HepG2 (cell line): ENCODE results near the gene KCNIP4. TPM values are rescaled to one million over a fixed set of nuclear protein-coding genes. Genes with fewer than 3 reads are reported as not detected.

ENCODE experiments used
- ATAC-seq: fragments of 200-7000 bp; cut with Tn5 transposase; 3 replicates; pipeline ENCODE4 v1.9.1; 2020; ENCODE audit warnings: mild to moderate bottlenecking, moderate library complexity
- BruUV-seq: library from RNA; stranded (reverse); fragments of 400-500 nt; replicated peaks from 2 replicates; lab custom pipeline; 2021; lab: Mats Ljungman, UMichigan
- CTCF ChIA-PET: fragments of 300-600 bp; formaldehyde crosslinking; extraction: SDS; loops from one replicate; lab custom pipeline; 2021; ENCODE audit warnings: low total read pairs, inconsistent platforms, low intra/inter-chr PET ratio; lab: Yijun Ruan, JAX
- POLR2A ChIA-PET: fragments of 350-600 bp; sonication (Branson Sonifier 250); formaldehyde crosslinking; loops from one replicate; lab custom pipeline; 2020; ENCODE audit warnings: antibody characterized with exemption, inconsistent platforms; lab: Yijun Ruan, JAX
- DNase-seq: peaks from one replicate; pipeline ENCODE4 v3.0.0-alpha.2; 2015; ENCODE audit warnings: low spot score
- FAIRE-seq: peaks from 3 replicates; lab custom pipeline; 2011; peaks lifted over from hg19 to GRCh38; lab: Jason Lieb, UNC
- H2AFZ ChIP-seq: one replicate; pipeline ENCODE4 v1.6.1; 2011; ENCODE audit warnings: low read length, inconsistent platforms
- H3K27ac ChIP-seq: fragments of 300-600 bp; 3 replicates; pipeline ENCODE4 v1.8.0; 2011; ENCODE audit warnings: mixed run types, mild to moderate bottlenecking, mixed read lengths, low read length, inconsistent platforms; ENCODE audit not compliant: insufficient read depth; ENCODE audit errors: extremely low read length
- H3K27me3 ChIP-seq, 2 experiments: fragments of 200-600 bp in 1 of 2; 2 replicates in 1 of 2; 3 replicates in 1 of 2; pipeline versions ENCODE4 v1.6.0 to v1.8.0; 2011; ENCODE audit warnings: low read length in 2 of 2, mild to moderate bottlenecking in 2 of 2, moderate library complexity in 2 of 2, inconsistent platforms in 1 of 2; ENCODE audit not compliant: insufficient read depth in 2 of 2, control insufficient read depth in 1 of 2
- H3K36me3 ChIP-seq, 2 experiments: fragments of 200-600 bp in 1 of 2; replicated peaks in 1 of 2; 2 replicates in 1 of 2; 3 replicates in 1 of 2; pipeline versions ENCODE4 v1.5.1 to v1.8.0; 2011; ENCODE audit warnings: low read length in 2 of 2, inconsistent platforms in 1 of 2; ENCODE audit not compliant: insufficient read depth in 2 of 2, control insufficient read depth in 1 of 2
- H3K4me1 ChIP-seq: 2 replicates; pipeline ENCODE4 v1.5.1; 2012; ENCODE audit warnings: low read length, inconsistent platforms; ENCODE audit not compliant: insufficient read depth
- H3K4me2 ChIP-seq: 2 replicates; pipeline ENCODE4 v1.6.0; 2011; ENCODE audit warnings: low read depth, low read length, inconsistent platforms
- H3K4me3 ChIP-seq, 3 experiments: fragments of 200-600 bp in 1 of 3; sonication (generic), shearing (Covaris generic) in 1 of 3; replicated peaks in 1 of 3; 2 replicates each; pipeline ENCODE4 v1.5.1; 2011 to 2016; ENCODE audit warnings: low read length in 3 of 3, inconsistent platforms in 2 of 3, low read depth in 2 of 3, mild to moderate bottlenecking in 2 of 3, control low read depth in 1 of 3, mixed read lengths in 1 of 3; ENCODE audit not compliant: insufficient read depth in 1 of 3
- H3K79me2 ChIP-seq: one replicate; pipeline ENCODE4 v1.6.1; 2011; ENCODE audit warnings: low read length, inconsistent platforms; ENCODE audit not compliant: insufficient read depth
- H3K9ac ChIP-seq: 2 replicates; pipeline ENCODE4 v1.6.0; 2011; ENCODE audit warnings: mild to moderate bottlenecking, low read depth, low read length, inconsistent platforms; ENCODE audit not compliant: insufficient read depth
- H3K9me3 ChIP-seq: 2 replicates; pipeline ENCODE4 v1.5.1; 2012; ENCODE audit warnings: mild to moderate bottlenecking, low read length
- H4K20me1 ChIP-seq: 2 replicates; pipeline ENCODE4 v1.6.0; 2011; ENCODE audit warnings: inconsistent platforms, mild to moderate bottlenecking, low read length, moderate library complexity; ENCODE audit not compliant: insufficient read depth
- HNRNPUL1 ChIP-seq: fragments of 200-400 bp; formaldehyde crosslinking; IDR thresholded peaks from 2 replicates; pipeline ENCODE4 v1.6.1; 2017; ENCODE audit warnings: low read depth, mild to moderate bottlenecking, low read length, moderate library complexity
- HOXA7 ChIP-seq: sonication (generic); formaldehyde crosslinking; IDR thresholded peaks from 2 replicates; pipeline ENCODE4 v1.8.1; 2022; ENCODE audit warnings: mild to moderate bottlenecking, missing genetic modification reagents, moderate library complexity
- MED8 ChIP-seq: sonication (generic); formaldehyde crosslinking; IDR thresholded peaks from 2 replicates; pipeline ENCODE4 v1.8.1; 2023; ENCODE audit warnings: mild to moderate bottlenecking, missing genetic modification reagents; ENCODE audit not compliant: insufficient replicate concordance
- MZF1 ChIP-seq: sonication (generic); formaldehyde crosslinking; IDR thresholded peaks from 2 replicates; pipeline ENCODE4 v1.8.1; 2023; ENCODE audit warnings: mild to moderate bottlenecking, missing genetic modification reagents, borderline replicate concordance
- SRSF4 ChIP-seq: fragments of 200-400 bp; formaldehyde crosslinking; IDR thresholded peaks from one replicate; pipeline ENCODE4 v1.6.1; 2018; ENCODE audit warnings: mild to moderate bottlenecking, low read depth, low read length, moderate library complexity; ENCODE audit not compliant: poor library complexity, severe bottlenecking
- ZNF264 ChIP-seq: sonication (generic); formaldehyde crosslinking; IDR thresholded peaks from 2 replicates; pipeline ENCODE4 v1.4.0; 2020; ENCODE audit warnings: missing genetic modification reagents
- ZNF567 ChIP-seq: sonication (generic); formaldehyde crosslinking; IDR thresholded peaks from 2 replicates; pipeline ENCODE4 v1.8.1; 2023; ENCODE audit warnings: mild to moderate bottlenecking, missing genetic modification reagents, borderline replicate concordance
- WGBS: methylation state at CpG from one replicate; pipeline ENCODE4 v1.1.6; 2017; ENCODE audit warnings: low lambda C conversion rate; 5-methylcytosine and 5-hydroxymethylcytosine counted together
- in situ Hi-C: cut with HindIII; loops from 2 replicates; pipeline ENCODE4 v1.10.0; 2017; ENCODE audit warnings: low pct_unique_long_range_greater_than_20kb; ENCODE audit not compliant: extremely low pct_ligation_motif_present
- intact Hi-C: fragments of 100-400 bp; cut with micrococcal nuclease; formaldehyde crosslinking; loops from one replicate; pipeline ENCODE4 v1.10.0; 2022; ENCODE audit not compliant: unreplicated experiment
- polyA plus RNA-seq, 8 experiments: library from polyadenylated mRNA; depleted of rRNA in 3 of 8; stranded (reverse) in 7 of 8; unstranded in 1 of 8; fragments of >200 nt; fragmentation: Illumina TruSeq in 4 of 8; extraction: Trizol in 4 of 8; gene quantifications; 2 replicates each; pipeline versions ENCODE4 v1.2.1 to v1.2.3, GENCODE V29; 2011 to 2016; ENCODE audit warnings: low read depth in 4 of 8, missing spikeins in 1 of 8, mixed read lengths in 1 of 8; ENCODE audit not compliant: insufficient read depth in 1 of 8
- total RNA-seq, 5 experiments: library from RNA; depleted of rRNA; stranded (reverse); fragments of >200 nt; fragmentation: Illumina TruSeq; extraction: Trizol; gene quantifications; 2 replicates each; pipeline ENCODE4 v1.2.3, GENCODE V29; 2016; ENCODE audit warnings: low read depth in 1 of 5
- TF ChIP-seq, protein P1 (sequence below): sonication (generic); formaldehyde crosslinking; IDR thresholded peaks from 2 replicates; pipeline ENCODE4 v1.8.0; 2022; ENCODE audit warnings: mild to moderate bottlenecking, missing genetic modification reagents, moderate library complexity
- TF ChIP-seq, protein P2 (sequence below): sonication (generic); formaldehyde crosslinking; IDR thresholded peaks from 2 replicates; pipeline ENCODE4 v1.5.0; 2020; ENCODE audit warnings: mild to moderate bottlenecking, missing genetic modification reagents

The KCNIP4 gene
- total and polyA plus RNA-seq, 2 of the 13 experiments (the other 11 are each of a cell fraction or from before 2014, with no cell fraction given): 0.09 TPM; not detected in 1

DNA sequence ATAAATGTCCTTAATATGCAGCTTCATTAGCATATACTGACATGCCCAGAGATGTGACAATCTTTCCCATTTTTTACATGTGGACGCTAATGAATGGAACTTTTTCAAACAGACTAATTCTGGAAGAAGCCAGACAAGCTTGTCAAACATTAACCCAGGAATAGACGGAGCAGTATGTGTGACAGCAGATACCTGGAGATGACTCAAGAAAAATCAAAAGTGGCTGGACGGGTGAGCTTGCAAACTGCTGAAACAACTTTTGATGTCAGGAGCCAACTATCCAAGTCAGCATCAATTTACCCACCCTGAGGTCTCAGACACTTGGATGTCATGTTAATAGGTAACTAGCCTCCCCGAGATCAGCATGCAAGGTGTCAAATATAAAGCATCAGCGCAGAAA is 1065.3 kb downstream of the KCNIP4 start:
- H3K4me1 ChIP-seq: 0 out of 2 replicates have a peak, but pooled peaks cover 6% of the 10 kb centered on the region
- no peaks in the 10 kb centered on the region for H3K79me2 ChIP-seq
- ATAC-seq: no peak
- no peaks in the 10 kb centered on the region for H3K27me3 ChIP-seq
- H3K9me3 ChIP-seq: peaks cover 8% of the 10 kb centered on the region; the same call in 1 of the 2 replicates
- H3K9ac ChIP-seq: no peak overlapping the region
- H2AFZ ChIP-seq: no peak overlapping the region
- BruUV-seq: no TSS peak
- H4K20me1 ChIP-seq: no peaks in the 10 kb centered on the region
- intact Hi-C loops: no loop called here
- 2% methylated on average over 5 of the region's 5 CpGs for WGBS
- no peak for FAIRE-seq
- in situ Hi-C loops: no loop called here
- DNase-seq: no peak
- no peak overlapping the region for H3K27ac ChIP-seq
- POLR2A ChIA-PET: no interaction called here
- TF ChIP-seq HOXA7 (CRISPR knock-in tag) (no peak), ZNF264 (CRISPR knock-in tag) (no peak), HNRNPUL1 (no peak), ZNF567 (CRISPR knock-in tag) (no peak)
- TF ChIP-seq, protein P1, sequence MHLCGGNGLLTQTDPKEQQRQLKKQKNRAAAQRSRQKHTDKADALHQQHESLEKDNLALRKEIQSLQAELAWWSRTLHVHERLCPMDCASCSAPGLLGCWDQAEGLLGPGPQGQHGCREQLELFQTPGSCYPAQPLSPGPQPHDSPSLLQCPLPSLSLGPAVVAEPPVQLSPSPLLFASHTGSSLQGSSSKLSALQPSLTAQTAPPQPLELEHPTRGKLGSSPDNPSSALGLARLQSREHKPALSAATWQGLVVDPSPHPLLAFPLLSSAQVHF (CRISPR knock-in tag): no peak
- TF ChIP-seq, protein P2, sequence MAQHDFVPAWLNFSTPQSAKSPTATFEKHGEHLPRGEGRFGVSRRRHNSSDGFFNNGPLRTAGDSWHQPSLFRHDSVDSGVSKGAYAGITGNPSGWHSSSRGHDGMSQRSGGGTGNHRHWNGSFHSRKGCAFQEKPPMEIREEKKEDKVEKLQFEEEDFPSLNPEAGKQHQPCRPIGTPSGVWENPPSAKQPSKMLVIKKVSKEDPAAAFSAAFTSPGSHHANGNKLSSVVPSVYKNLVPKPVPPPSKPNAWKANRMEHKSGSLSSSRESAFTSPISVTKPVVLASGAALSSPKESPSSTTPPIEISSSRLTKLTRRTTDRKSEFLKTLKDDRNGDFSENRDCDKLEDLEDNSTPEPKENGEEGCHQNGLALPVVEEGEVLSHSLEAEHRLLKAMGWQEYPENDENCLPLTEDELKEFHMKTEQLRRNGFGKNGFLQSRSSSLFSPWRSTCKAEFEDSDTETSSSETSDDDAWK (CRISPR knock-in tag): no peak
- no peak overlapping the region for H3K4me2 ChIP-seq
- H3K36me3 ChIP-seq: no peaks in the 10 kb centered on the region
- H3K4me3 ChIP-seq: no peak overlapping the region
- CTCF ChIA-PET: no interaction called here

DNA sequence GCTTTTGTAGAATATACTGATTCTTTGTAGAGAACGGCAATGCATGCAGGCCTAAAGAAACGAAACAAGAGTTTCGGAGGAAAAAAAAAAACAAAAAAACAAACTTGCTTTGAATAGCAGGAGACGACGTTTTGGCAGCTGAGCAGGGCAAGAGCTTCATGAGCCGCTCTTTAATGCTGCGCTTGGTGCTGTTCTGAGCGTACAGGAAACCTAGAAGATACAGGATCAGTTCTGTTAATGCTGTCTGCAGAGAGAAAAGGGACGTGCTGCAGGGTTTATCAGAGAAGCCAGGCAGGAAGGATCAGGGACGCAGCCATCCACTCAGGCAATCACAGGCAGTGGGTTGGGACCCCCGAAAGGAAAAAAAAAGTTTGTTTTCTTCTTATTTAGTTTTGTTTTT is 1066.1 kb downstream of the KCNIP4 start:
- no peak overlapping the region for H2AFZ ChIP-seq
- no peak for FAIRE-seq
- ATAC-seq: no peak
- DNase-seq: no peak
- H3K36me3 ChIP-seq: no peaks in the 10 kb centered on the region
- no TSS peak for BruUV-seq
- no peaks in the 10 kb centered on the region for H3K79me2 ChIP-seq
- no peak overlapping the region for H3K4me3 ChIP-seq
- WGBS: 2% methylated on average over 11 of the region's 11 CpGs
- CTCF ChIA-PET: no interaction called here
- H3K4me2 ChIP-seq: no peak overlapping the region
- H3K9ac ChIP-seq: no peak overlapping the region
- TF ChIP-seq MZF1 (CRISPR knock-in tag) (no peak), MED8 (CRISPR knock-in tag) (no peak), SRSF4 (no peak)
- no peaks in the 10 kb centered on the region for H4K20me1 ChIP-seq
- POLR2A ChIA-PET: no interaction called here
- H3K27ac ChIP-seq: no peak overlapping the region
- in situ Hi-C loops: no loop called here
- H3K27me3 ChIP-seq: no peaks in the 10 kb centered on the region
- peaks cover 8% of the 10 kb centered on the region; the same call in 1 of the 2 replicates for H3K9me3 ChIP-seq
- intact Hi-C loops: no loop called here
- 0 out of 2 replicates have a peak, but pooled peaks cover 6% of the 10 kb centered on the region for H3K4me1 ChIP-seq
